Progenitor cell of endocrine pancreas (in vitro differentiated cells): ENCODE data around the gene TRIM71. TPM values are rescaled to one million over a fixed set of nuclear protein-coding genes. Genes with fewer than 3 reads are reported as not detected.

ENCODE experiments used
- DNase-seq: peaks from one replicate; pipeline ENCODE4 v3.0.0; 2021; ENCODE audit warnings: low spot score; ENCODE audit not compliant: unreplicated experiment
- H3K27ac Mint-ChIP-seq: 2 replicates; pipeline ENCODE4 v1.8.0; 2021; ENCODE audit warnings: mild to moderate bottlenecking, moderate library complexity, mixed read lengths
- H3K27me3 Mint-ChIP-seq: 2 replicates; pipeline ENCODE4 v1.8.0; 2021; ENCODE audit warnings: mixed read lengths
- H3K36me3 Mint-ChIP-seq: 2 replicates; pipeline ENCODE4 v1.8.0; 2022; ENCODE audit warnings: mixed read lengths; ENCODE audit not compliant: insufficient read depth
- H3K4me1 Mint-ChIP-seq: 2 replicates; pipeline ENCODE4 v1.8.0; 2021; ENCODE audit warnings: low read depth, mixed read lengths
- H3K4me3 Mint-ChIP-seq: 2 replicates; pipeline ENCODE4 v1.8.0; 2021; ENCODE audit warnings: low read depth, mild to moderate bottlenecking, moderate library complexity, mixed read lengths
- H3K9me3 Mint-ChIP-seq: 2 replicates; pipeline ENCODE4 v1.8.0; 2021; ENCODE audit warnings: low read depth, mixed read lengths
- CTCF ChIP-seq: fragments of 200-600 bp; sonication (generic); IDR thresholded peaks from one replicate; pipeline ENCODE4 v1.5.0; 2021; ENCODE audit warnings: antibody characterized with exemption, mild to moderate bottlenecking; ENCODE audit not compliant: unreplicated experiment
- total RNA-seq: library from RNA; stranded (reverse); gene quantifications from 2 replicates; pipeline ENCODE4 v1.2.1, GENCODE V29; 2021

Gene TRIM71
- total RNA-seq, 1 donor from 2014 or later: 61.3 TPM

GRCh38 chr3:32841867-32842470, 24.2 kb downstream of the TRIM71 start:
- peaks cover 65% of the 10 kb centered on the region for H3K4me1 Mint-ChIP-seq

GRCh38 chr3:32842531-32842931, 24.7 kb downstream of the TRIM71 start:
- H3K36me3 Mint-ChIP-seq: peaks cover 2% of the 10 kb centered on the region
- no peak for TF ChIP-seq CTCF
- no peak for DNase-seq
- H3K9me3 Mint-ChIP-seq: no peaks in the 10 kb centered on the region
- H3K27me3 Mint-ChIP-seq: no peaks in the 10 kb centered on the region
- H3K27ac Mint-ChIP-seq: peak overlapping the region; percentile 93
- peaks cover 66% of the 10 kb centered on the region for H3K4me1 Mint-ChIP-seq
- H3K4me3 Mint-ChIP-seq: no peak overlapping the region

More at GRCh38 chr3:32841867-32842470, 24.2 kb downstream of the TRIM71 start:
- peak overlapping the region; percentile 93 for H3K27ac Mint-ChIP-seq
- H3K36me3 Mint-ChIP-seq: peaks cover 2% of the 10 kb centered on the region
- H3K4me3 Mint-ChIP-seq: peak overlapping the region; percentile 26
- no peaks in the 10 kb centered on the region for H3K27me3 Mint-ChIP-seq
- TF ChIP-seq CTCF: no peak
- DNase-seq: no peak
- H3K9me3 Mint-ChIP-seq: no peaks in the 10 kb centered on the region

- peaks cover 66% of the 10 kb centered on the region for H3K4me1 Mint-ChIP-seq
- no peak for DNase-seq
- H3K9me3 Mint-ChIP-seq: no peaks in the 10 kb centered on the region
- peaks cover 2% of the 10 kb centered on the region for H3K36me3 Mint-ChIP-seq
- no peaks in the 10 kb centered on the region for H3K27me3 Mint-ChIP-seq
- H3K4me3 Mint-ChIP-seq: no peak overlapping the region
- TF ChIP-seq CTCF: no peak
- no peak overlapping the region for H3K27ac Mint-ChIP-seq
Measured at GRCh38 chr3:32842987-32843386, 25.2 kb downstream of the TRIM71 start.

GRCh38 chr3:32843510-32844321, 25.9 kb downstream of the TRIM71 start:
- Mint-ChIP-seq H3K36me3 (peaks cover 2% of the 10 kb centered on the region), H3K9me3 (no peaks in the 10 kb centered on the region), H3K4me1 (peaks cover 73% of the 10 kb centered on the region), H3K27ac (peak overlapping the region; percentile 89), H3K4me3 (no peak overlapping the region), H3K27me3 (no peaks in the 10 kb centered on the region)
- TF ChIP-seq CTCF: no peak
- no peak for DNase-seq

- no peak for DNase-seq
- Mint-ChIP-seq H3K27ac (peak overlapping the region; percentile 89), H3K4me3 (no peak overlapping the region), H3K4me1 (peaks cover 73% of the 10 kb centered on the region), H3K27me3 (no peaks in the 10 kb centered on the region), H3K9me3 (no peaks in the 10 kb centered on the region), H3K36me3 (peaks cover 2% of the 10 kb centered on the region)
- no peak for TF ChIP-seq CTCF
Measured at GRCh38 chr3:32844322-32844654, 26.5 kb downstream of the TRIM71 start.
